Measurements from ENCODE around the gene APLF. TPM values are rescaled to one million over a fixed set of nuclear protein-coding genes. Genes with fewer than 3 reads are reported as not detected.
"Not testable (repeated sequence)": the region's sequence is repeated elsewhere in the genome, so short reads cannot be mapped to it uniquely, and the experiment has no call there.

APLF gene
- total RNA-seq, 2 donors from 2014 or later: 4.9 to 5.8 TPM

DNA sequence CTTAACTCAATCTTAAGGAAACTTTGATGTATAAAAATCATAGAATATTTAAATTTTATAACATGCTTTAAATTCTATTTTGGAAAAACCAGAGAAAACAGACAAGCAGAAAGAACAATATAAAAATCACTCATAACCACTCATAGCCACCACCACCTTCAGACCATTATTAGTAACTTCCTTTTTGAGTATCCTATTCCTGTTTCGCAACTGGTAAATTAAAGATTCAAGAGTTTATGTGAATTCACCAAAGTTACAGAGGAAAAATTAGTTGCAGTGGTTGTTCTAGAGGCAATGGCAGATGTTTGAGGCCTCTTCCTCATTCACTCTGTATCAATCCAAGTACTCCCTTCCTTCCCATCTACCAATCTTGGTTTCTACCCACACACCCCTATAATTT is 126.7 kb downstream of the APLF start:
- no peaks in the 10 kb centered on the region for H3K9me3 ChIP-seq
- no peaks in the 10 kb centered on the region for H3K36me3 ChIP-seq
- H3K27ac ChIP-seq: no peak overlapping the region
- TF ChIP-seq, protein P1, sequence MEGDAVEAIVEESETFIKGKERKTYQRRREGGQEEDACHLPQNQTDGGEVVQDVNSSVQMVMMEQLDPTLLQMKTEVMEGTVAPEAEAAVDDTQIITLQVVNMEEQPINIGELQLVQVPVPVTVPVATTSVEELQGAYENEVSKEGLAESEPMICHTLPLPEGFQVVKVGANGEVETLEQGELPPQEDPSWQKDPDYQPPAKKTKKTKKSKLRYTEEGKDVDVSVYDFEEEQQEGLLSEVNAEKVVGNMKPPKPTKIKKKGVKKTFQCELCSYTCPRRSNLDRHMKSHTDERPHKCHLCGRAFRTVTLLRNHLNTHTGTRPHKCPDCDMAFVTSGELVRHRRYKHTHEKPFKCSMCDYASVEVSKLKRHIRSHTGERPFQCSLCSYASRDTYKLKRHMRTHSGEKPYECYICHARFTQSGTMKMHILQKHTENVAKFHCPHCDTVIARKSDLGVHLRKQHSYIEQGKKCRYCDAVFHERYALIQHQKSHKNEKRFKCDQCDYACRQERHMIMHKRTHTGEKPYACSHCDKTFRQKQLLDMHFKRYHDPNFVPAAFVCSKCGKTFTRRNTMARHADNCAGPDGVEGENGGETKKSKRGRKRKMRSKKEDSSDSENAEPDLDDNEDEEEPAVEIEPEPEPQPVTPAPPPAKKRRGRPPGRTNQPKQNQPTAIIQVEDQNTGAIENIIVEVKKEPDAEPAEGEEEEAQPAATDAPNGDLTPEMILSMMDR (IDR thresholded peaks at IDR 0.05): no peak
- ATAC-seq (ENCODE audit: insufficient number of reproducible peaks, low FRiP score, low read depth) (no peak), DNase-seq (ENCODE audit: low spot score) (no peak)
- no peak overlapping the region for H3K4me3 ChIP-seq
- no peaks in the 10 kb centered on the region for H3K4me1 ChIP-seq (ENCODE audit: control insufficient read depth in 1 of 2, low read depth in 2 of 2)
- no peaks in the 10 kb centered on the region for H3K27me3 ChIP-seq (replicated peaks; ENCODE audit: insufficient read depth)

DNA sequence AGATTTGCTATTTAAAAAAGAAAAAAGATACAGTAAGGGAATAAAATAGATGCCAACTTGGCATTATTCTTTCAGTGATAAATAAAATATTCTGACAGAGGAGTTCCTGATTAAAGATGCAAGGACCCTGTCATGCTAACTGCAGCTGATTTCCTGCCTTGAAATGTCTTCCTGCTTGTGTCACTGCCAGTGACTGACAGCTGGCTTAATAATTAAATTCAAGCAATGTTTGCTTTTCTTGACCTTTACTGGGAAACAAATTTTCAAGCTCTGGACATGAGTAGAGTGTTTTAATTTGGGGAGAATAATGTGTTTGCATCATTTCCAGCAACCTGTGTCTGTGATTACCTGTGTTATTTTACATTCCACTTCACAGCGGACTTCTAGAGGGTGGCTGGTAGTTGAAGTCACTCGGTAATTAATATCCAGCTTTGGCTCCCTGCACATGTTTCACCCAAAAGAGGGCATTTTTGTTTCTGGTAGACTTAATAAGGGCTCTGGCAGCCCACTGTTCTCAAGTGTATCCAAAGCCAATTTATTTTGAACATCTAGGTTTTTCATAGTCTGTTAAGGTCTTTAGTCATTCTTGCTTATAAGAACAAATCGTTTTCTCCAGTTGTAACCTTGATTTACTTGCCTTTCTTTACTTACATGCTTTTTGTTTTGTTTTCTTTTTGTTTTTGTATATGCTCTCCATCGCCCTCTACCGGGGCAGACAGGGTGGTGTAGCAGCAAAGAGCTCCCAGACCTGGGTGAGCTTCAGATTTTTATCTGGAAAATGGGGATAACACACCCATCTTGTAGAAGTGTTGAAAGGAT is 127.5 kb downstream of the APLF start:
- TF ChIP-seq, protein P1 (IDR thresholded peaks at IDR 0.05): peak; percentile 32
- no peaks in the 10 kb centered on the region for H3K9me3 ChIP-seq
- H3K27ac ChIP-seq: no peak overlapping the region
- no peaks in the 10 kb centered on the region for H3K36me3 ChIP-seq
- H3K4me3 ChIP-seq: no peak overlapping the region
- no peaks in the 10 kb centered on the region for H3K27me3 ChIP-seq (replicated peaks; ENCODE audit: insufficient read depth)
- no peak for ATAC-seq (ENCODE audit: insufficient number of reproducible peaks, low FRiP score, low read depth)
- no peak for DNase-seq (ENCODE audit: low spot score)
- no peaks in the 10 kb centered on the region for H3K4me1 ChIP-seq (ENCODE audit: control insufficient read depth in 1 of 2, low read depth in 2 of 2)

DNA sequence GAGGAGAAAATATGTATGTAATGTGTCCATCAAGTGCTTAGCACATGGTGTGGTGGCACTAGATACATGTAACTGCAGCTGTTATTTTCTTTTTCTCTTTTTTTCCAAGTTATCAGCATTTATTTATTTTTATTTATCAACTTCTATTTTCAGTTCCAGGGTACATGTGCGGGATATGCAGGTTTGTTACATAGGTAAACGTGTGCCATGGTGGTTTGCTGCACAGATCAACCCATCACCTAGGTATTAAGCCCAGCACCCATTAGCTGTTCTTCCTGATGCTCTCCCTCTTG is 128.1 kb downstream of the APLF start:
- not testable (repeated sequence) for H3K4me3 ChIP-seq; ATAC-seq (ENCODE audit: insufficient number of reproducible peaks, low FRiP score, low read depth); H3K36me3 ChIP-seq; H3K4me1 ChIP-seq (ENCODE audit: control insufficient read depth in 1 of 2, low read depth in 2 of 2); H3K27ac ChIP-seq; H3K9me3 ChIP-seq; DNase-seq (ENCODE audit: low spot score); H3K27me3 ChIP-seq (replicated peaks; ENCODE audit: insufficient read depth)
- TF ChIP-seq, protein P1 (IDR thresholded peaks at IDR 0.05): peak; percentile 5

DNA sequence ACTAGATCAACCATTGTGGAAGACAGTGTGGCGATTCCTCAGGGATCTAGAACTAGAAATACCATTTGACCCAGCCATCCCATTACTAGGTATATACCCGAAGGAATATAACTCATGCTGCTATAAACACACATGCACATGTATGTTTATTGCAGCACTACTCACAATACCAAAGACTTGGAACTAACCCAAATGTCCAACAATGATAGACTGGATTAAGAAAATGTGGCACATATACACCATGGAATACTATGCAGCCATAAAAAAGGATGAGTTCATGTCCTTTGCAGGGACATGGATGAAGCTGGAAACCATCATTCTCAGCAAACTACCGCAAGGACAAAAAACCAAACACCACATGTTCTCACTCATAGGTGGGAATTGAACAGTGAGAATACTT is 133.1 kb downstream of the APLF start:
- H3K9me3 ChIP-seq; H3K27ac ChIP-seq; H3K27me3 ChIP-seq (replicated peaks; ENCODE audit: insufficient read depth); H3K36me3 ChIP-seq; H3K4me3 ChIP-seq; ATAC-seq (ENCODE audit: insufficient number of reproducible peaks, low FRiP score, low read depth); H3K4me1 ChIP-seq (ENCODE audit: control insufficient read depth in 1 of 2, low read depth in 2 of 2); DNase-seq (ENCODE audit: low spot score): not testable (repeated sequence)

DNA sequence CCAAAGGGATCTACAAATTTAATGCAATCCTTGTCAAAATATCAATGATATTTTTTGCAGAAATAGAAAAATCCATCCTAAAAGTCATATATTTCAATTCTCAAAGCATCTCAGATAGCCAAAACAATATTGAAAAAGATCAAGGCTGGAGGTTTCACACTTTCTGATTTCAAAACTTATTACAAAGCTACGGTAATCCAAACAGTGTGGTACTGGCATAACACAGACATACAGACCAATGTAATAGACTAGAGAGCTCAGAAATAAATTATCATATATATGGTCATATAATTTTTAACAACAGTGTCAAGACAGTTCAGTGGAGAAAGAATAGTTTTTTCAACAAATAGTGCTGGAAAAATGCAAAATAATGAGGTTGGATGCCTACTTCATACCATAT is 135.7 kb downstream of the APLF start:
- Histone ChIP-seq H3K4me3 (no peak overlapping the region), H3K27ac (no peak overlapping the region), H3K36me3 (no peaks in the 10 kb centered on the region), H3K27me3 (replicated peaks; ENCODE audit: insufficient read depth) (no peaks in the 10 kb centered on the region), H3K9me3 (peaks cover 4% of the 10 kb centered on the region), H3K4me1 (ENCODE audit: control insufficient read depth in 1 of 2, low read depth in 2 of 2) (no peaks in the 10 kb centered on the region)
- DNase-seq (ENCODE audit: low spot score) (no peak), ATAC-seq (ENCODE audit: insufficient number of reproducible peaks, low FRiP score, low read depth) (no peak)
- TF ChIP-seq, protein P1 (IDR thresholded peaks at IDR 0.05): no peak

DNA sequence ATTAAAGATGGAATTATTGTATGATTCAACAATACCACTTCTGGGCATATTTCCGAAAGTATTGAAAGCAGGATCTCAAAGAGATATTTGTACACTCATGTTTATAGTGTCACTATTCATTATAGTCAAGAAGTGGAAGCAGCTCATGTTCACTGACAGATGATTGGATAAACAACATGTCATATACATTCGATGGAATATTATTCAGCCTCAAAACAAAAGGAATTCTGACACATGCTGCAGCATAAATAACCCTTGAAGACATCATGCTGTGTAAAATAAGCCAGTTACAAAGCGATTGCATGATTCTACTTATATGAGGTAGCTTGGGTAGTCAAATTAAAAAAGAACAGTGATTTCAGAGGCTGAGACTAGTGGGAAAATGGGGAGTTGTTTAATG is 136.7 kb downstream of the APLF start:
- ATAC-seq (ENCODE audit: insufficient number of reproducible peaks, low FRiP score, low read depth) (no peak), DNase-seq (ENCODE audit: low spot score) (no peak)
- Histone ChIP-seq H3K4me3 (no peak overlapping the region), H3K4me1 (ENCODE audit: control insufficient read depth in 1 of 2, low read depth in 2 of 2) (no peaks in the 10 kb centered on the region), H3K27me3 (replicated peaks; ENCODE audit: insufficient read depth) (no peaks in the 10 kb centered on the region), H3K9me3 (peaks cover 4% of the 10 kb centered on the region), H3K36me3 (no peaks in the 10 kb centered on the region), H3K27ac (no peak overlapping the region)
- TF ChIP-seq, protein P1 (IDR thresholded peaks at IDR 0.05): no peak

All from thoracic aorta (tissue), 2 donors.